GM12801 (cell line): ENCODE data around the gene SERPINA9.

Experiments used
- CTCF ChIP-seq: IDR thresholded peaks from one replicate; pipeline ENCODE4 v1.5.1; 2011; ENCODE audit warnings: control low read depth; ENCODE audit not compliant: insufficient read length; ENCODE audit errors: extremely low read depth

The SERPINA9 gene

GRCh38 chr14:94458558-94459205, 17.3 kb downstream of the SERPINA9 start:
- no peak for TF ChIP-seq CTCF

GRCh38 chr14:94458096-94458495, 17.9 kb downstream of the SERPINA9 start:
- TF ChIP-seq CTCF: no peak

GRCh38 chr14:94455928-94456327, 20.1 kb downstream of the SERPINA9 start:
- no peak for TF ChIP-seq CTCF

GRCh38 chr14:94451826-94452225, 24.2 kb downstream of the SERPINA9 start:
- TF ChIP-seq CTCF: no peak

- no peak for TF ChIP-seq CTCF
Measured at GRCh38 chr14:94451091-94451771, 24.8 kb downstream of the SERPINA9 start.

GRCh38 chr14:94450722-94451090, 25.3 kb downstream of the SERPINA9 start:
- TF ChIP-seq CTCF: no peak

GRCh38 chr14:94449930-94450329, 26.1 kb downstream of the SERPINA9 start:
- no peak for TF ChIP-seq CTCF
